Bone marrow (tissue), 2 donors: ENCODE results near the gene GSG1L.

Experiments
- DNase-seq, 2 donors: peaks; one replicate each; lab custom pipeline; 2025; lab: John Stamatoyannopoulos, UW

The GSG1L gene

DNA sequence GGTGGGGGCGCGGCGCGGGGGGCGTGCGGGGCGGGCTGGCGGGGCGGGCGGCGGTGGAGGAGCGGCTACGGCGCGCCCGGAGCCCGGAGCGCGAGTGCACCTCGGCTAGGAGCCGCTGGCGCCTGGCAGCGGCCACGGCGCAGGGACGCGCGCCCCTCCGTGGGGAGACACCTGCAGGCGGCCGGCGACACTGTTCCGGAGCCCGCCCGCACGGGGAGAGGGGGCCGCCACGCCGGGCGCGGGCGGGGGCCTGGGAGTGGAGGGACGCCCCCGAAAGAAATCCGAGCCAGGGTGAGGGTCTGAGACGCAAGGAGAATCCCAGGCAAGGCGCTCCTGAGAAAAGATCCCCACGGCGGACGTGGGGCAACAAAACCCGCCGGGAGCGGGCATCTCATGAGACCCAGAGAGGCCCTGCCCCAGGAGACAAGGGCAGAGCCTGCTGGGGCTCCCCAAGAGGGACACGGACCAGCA, at the start of gene GSG1L:
Gene GSG1L, minus strand, starts transcription at position 124 of the 471 bp plus-strand sequence. CDS start 290 bp downstream, outside the sequence.
- no peak for DNase-seq

DNA sequence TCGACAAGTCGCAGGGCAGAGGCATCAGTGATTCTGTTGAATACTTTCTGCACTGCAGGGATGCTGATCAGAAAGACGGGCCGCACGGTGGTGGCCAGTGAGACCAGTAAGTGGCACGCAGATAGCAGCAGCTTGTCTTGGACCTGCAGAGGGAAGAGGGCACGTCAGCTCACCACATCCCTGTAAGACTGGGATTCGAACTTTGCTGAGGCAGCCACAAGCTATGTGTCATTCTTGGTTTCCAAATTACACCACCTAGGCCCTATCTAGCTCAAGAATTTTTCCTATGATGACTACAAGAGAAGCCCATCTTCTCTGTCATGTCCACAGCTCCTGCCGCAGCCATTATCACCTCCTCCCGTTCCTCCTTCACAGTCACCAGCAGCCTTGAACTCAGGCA, 49.4 kb upstream of the GSG1L start:
- DNase-seq: no peak

GRCh38 chr16:28110977-28111376, 47.5 kb upstream of the GSG1L start:
- DNase-seq: no peak

DNA sequence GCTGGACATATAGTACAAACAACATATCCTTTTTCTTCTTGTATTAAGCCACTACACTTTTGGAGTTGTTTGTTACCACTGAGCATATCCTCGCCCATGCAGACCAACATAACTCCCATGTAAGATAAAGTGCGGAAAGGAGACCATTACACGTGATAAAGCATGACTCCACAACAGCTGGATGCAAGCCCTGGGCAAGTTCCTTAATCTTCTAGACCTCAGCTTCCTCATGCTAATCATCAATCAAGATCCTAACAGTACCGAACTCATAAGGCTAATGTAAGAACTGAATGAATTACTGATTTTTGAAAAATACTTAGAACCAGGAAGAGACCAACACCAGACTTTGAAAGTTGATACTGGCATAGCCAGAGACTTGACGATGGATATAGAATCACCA, 47.0 kb upstream of the GSG1L start:
- DNase-seq: peak in 1 of 2 donors; percentile 87

- no peak for DNase-seq
Measured at GRCh38 chr16:28110074-28110473, 46.6 kb upstream of the GSG1L start.

DNA sequence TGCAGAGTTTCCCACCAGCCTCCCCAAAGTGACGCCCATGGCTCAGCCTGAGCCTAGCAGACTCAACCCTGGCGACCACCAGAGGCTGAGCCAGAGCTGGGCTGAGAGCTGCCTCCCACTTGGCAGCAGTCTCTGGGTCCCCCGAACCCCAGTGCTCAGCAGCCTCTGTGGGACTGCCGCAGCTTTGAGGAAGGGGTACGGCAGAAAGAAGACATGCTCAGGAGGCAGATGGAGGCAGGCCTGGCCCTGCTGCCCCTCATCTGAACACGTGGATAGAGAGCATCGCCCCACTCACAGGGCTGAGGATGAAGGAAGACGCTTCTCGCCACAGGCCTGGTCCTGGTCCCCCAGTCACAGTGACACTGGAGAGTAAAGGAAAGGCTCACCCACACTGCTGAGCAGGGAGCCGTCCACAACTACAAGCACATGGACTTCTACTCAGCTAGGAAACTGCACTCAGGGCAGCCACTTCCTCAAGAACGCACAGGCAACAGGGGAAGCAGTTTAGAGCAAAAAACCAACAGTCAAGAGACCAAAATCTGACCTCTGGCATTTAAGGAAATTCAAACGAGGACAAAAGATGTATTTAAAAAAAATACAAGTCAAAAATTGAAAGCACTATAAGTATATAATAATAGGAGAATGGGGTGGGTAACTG, 45.2 kb upstream of the GSG1L start:
- DNase-seq: no peak

DNA sequence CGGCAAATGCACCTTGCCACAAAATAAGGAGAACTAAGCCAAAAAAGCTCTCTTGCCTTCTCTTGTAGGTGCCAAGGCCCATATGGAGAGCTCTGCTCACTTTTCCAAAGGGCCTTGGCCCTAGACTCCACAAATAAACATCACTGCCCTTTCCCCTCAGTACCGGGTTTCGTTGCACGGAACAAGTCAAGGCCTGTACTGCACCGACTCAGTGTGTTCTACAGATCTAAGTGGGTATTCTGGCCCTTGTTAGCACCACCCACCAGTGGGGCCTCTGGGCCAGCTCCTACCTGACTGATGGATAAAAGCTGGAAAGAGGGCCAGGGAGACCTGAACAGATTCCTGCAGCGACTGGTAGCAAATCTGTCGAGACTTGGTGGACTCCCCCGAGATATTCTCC, 43.7 kb upstream of the GSG1L start:
- DNase-seq: no peak

DNA sequence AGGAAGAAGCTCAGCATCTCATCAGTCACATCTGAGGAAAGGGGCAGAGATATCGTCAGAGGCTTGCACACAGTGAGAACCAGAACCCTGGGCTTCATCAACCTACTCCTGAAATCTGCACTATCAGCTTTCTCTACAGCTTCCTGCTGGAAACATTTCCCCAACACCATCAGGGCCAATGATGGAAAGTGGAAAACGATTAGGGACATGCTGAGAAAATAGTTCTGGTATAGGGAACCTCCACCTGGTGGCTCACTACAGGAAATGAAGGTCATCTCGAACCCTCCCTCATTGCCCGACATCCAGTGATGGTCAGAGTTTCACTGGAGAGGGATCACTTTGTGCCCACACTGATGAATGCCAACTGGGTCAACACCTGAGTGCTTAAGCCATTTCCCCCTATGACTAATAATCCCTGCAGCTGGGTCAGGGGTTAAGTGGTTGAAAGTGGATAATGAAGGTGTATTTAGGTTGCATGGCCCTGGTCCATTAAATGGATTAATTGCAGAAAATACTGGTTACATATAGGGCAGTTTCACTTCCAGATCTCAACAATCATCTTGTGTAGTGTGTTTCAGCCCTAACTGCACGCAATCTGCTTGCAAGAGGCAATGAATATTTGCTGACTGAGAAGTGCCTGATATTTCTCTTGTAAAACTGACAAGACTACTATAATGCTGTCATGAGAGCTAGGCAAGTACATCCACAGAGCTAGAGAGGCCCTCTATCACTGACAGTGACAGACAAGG, 43.1 kb upstream of the GSG1L start:
- DNase-seq: no peak

- DNase-seq: no peak
Measured at GRCh38 chr16:28105954-28106353, 42.4 kb upstream of the GSG1L start.

DNA sequence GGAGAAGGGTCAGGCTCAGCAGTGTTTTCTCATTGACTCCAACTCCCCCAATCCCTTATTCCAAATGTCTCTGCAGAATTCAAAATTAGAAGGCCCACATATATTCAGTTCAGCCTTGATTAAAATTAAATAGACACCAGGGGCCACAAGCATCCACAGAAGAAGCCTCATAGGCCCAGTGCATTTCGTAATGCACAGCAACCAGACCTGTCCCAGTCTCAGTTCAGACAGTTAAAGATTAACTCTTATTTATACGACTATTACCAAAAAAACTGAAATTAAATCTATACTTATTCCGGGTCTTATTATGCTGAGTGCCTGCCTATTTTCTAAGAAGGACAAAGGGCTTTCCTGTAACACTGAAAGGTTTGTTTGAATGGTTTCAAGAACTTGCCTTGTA, 41.8 kb upstream of the GSG1L start:
- DNase-seq: no peak

DNA sequence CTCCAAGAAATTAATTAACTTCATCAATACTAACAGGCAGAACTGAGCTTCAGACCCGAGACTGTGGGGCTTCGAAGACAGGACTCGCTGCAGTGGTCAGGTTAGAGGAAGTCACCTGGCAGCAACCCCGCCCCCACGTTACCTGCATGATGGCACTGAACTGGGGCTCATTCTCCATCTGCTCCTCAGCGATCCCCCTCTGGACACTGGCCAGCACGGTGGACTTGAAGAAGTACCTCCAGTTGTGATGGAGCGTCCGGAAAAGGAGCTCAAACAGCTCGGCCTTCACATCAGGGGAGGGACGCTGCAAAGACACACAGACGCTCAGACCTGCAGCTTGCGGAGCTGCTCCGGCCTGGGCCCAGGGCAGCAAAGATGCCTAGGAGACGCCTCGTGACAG, 40.9 kb upstream of the GSG1L start:
- DNase-seq: no peak

DNA sequence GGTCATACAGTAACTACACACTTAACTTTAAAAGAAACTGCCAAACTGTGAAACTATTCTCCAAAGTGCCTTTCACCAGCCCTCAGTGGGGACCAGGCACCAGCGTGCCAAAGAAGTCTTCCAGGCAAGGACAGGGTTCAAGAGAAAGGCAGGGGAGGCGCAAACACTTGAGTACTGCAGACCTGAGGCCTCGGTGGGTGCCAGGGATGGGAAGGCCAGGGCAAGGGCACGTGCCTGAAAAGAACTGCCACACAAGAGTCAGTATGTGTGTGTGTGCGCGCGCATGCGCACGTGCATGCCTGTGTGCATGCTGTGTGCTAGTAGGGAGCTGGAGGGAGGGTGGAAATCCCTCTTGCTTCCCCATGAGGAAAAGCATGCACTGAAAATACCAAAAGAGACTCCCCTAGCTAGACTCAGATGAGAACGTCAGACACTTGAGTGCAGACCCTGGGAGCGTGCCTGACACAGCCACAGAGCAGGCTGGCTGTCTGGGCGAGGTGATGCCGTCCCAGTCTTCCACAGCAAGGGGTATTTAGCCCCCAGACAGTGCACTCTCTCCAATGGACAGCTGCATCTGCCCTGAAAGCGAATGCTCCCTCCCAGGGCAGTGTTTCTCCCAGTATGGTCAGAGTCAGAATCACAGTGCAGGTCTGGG, 40.1 kb upstream of the GSG1L start:
- DNase-seq: no peak

GRCh38 chr16:28101533-28101890, 38.0 kb upstream of the GSG1L start:
- no peak for DNase-seq

DNA sequence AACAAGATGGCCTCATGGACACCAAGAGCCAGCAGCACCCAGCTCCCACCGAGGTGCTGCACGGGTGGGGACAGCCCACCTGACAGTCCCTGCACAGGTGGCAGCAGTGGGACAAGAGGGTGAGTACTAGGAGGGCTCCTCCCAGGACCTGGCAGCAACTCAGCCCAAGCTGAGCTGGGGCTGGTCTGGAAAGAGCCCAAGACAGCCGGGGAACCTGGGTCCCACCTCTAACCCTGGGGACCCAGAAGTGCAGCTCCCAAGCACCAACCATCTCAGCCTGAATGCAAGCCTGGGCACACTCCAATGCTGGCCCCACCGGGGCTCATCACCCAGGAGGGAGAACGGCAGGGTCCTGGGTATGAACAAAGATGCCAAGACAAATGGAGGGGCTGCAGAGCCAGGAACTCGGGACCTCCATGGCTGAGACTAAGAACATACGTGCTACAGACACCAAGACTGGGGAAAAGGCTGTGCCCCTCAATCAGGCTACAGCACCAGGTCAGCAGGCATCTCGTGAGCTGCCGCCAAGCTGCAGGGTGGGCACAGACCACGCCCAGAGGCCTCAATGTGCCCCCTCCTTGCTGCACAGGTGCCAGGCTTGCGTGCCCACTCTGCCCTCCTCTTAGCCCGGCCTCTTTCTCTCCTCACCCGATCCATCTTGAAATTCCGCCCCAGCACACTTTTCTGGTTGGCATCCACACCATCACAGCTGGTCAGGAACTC, 37.5 kb upstream of the GSG1L start:
- DNase-seq: no peak

DNA sequence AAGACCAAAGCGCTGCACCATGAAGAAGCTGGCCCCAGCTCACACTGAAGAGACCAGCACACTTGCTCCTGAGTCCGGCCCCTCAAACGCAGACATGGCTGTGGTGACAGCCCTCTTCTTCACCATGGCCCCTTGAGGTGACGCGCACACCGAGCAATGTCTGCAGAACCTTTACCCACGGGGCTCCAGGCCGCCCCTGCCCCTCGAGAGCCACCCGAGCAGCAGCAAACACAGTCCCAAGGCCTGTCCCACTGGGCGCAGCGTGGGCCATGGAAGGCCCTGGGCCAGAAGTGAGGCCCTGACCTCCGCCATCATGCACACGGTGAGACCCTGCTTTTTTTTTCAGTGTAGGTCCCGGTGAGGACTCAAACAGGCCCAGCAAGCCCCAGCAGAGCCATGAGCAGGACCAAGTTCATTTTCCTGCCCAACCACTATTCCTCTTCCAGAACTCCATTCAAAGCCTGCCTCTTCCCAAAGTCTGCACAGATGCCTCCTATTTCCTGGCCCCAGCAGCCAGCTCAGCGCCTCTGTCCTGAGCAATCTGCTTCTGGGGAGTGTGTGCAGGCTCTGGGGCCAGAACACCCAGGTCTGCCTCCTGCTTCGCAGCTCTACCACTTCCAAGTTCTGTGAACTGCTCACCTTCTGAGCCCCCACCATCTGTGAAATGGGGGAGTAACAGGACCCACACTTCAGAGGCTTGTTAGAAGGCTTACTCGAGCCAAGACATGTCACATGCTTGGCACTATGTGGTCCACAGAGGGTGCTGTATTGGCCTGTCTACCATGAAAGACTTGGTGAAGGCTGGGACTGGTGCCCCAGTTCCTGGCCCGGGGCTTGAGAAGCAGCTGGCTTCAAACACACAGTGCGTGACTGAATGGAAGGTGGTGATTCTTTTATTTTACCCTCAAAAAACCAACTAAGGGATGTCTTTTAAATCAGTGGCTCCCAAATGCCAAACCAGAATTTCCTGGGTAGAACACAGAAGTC, 35.7 kb upstream of the GSG1L start:
- DNase-seq: no peak

DNA sequence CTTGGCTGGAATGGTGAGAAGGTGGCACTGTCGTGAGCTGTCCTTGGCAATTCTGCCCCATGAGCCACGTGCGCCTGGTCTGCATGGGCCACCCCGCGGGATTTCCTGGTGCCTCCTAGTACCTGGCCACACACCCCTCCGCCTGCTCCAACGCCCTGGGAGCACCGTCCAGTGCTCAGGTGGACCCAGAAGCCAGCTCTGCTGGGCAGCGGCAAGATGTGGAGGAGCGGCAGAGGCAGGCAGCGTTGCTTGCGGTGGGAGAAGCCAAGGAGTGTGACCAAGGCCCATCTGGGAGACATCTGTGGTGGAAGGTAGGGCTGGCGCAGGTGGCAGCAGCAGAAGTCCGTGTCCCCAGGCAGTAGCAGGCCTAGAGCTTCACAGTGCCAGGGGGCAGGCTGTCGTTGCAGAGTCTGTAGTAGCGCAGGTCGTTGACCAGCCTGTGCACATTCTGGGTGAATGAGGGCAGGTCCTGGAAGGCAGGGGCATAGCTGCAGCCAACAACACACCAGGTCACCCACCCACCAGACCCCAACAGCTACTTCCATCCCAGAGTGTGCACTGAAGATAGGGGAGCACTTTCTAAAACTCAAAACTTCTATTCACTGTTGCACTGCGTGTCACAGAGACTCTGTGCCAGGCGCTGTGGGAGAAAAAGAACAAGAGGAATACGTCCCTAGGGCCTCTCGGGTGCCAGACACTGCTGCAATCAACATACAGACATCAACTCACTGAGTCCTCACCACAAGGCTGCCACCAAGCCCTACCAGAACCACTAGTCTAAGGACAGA, 34.9 kb upstream of the GSG1L start:
- no peak for DNase-seq

DNA sequence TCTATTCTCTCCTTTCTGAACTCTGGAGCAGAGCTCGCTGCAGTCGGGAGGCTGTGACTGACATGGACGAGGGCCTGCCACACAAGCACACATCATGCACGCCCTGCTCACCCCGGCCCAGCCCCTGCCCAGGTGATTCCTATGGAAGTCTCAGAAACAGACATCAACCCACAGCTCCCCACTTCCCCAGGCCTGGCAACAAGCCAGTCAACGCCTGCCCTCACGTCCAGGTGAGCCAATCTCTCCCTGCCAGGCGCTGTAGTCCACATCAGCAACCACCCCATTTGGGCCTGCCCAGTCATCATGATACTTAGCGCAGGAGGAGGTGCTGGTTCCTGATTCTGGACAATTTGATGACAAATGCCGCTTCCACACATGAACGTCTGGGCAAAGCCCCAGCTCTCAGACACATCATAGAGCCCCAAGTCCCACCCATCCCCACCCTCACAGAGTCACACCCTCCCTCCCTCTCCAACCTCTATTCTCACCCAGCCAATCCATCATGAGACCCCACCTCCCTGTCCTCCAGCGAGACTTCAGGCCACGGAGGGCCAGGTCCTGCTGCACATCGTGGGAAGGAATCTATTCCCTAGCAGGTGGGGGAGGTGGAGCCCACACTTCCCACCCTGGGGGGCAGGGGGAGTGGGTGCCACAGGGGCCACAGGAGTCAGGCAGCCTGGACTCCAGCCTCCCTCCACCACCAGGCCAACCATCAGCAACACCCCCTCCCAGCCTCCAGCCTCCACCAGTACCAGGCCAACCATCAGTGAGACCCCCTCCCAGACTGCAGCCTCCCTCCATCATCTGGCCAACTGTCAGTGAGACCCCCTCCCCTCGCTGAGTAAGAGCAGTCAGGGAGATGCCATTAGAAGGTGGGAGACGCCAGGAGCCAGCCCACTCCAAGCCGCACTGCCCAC, 33.7 kb upstream of the GSG1L start:
- no peak for DNase-seq

GRCh38 chr16:28093385-28093725, 29.8 kb upstream of the GSG1L start:
- no peak for DNase-seq

DNA sequence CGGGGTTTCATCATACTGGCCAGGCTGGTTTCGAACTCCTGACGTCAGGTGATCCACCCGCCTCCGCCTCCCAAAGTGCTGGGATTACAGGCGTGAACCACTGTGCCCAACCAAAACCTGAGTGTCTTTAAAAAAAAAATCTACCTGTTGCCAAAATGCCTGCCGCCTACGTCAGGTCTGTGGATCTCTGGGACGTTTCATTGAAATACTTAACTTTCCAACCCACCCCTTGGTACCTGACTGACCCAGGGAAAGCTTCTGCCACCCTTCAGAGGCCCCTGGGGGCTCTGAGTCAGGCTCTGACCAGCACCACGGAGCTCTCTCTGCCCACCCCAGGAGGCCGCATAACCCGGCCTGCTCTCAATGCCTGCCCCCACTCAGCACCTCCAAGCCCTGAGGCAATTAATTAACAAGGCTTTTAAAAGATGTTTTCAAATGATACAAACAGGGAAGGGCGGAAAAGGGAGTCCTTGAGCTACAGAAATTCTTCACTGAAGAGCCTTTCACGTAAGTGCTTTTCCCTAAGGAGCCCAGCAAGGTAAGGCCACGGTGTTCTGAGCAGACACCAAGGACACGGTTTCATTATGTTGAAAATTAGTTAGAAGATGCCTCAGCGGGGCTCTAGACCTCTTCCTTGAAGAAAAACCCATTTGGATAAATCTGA, 29.3 kb upstream of the GSG1L start:
- no peak for DNase-seq
